Measurements from ENCODE around the gene STXBP1.

- TF ChIP-seq CTCF (IDR thresholded peaks at IDR 0.05) (no peak), POLR2A (IDR thresholded peaks at IDR 0.05) (no peak)
Measured at GRCh38 chr9:127693143-127693542, 81.1 kb downstream of the STXBP1 start.

Measured in tibial nerve (tissue), 3 donors.